IPS-NIHi7 (cell line): ENCODE results near the gene HHATL.
"Not testable (repeated sequence)": the region's sequence is repeated elsewhere in the genome, so short reads cannot be mapped to it uniquely, and the experiment has no call there.

ENCODE experiments used
- DNase-seq: peaks from one replicate; pipeline ENCODE4 v3.0.0; 2012; ENCODE audit warnings: mixed read lengths; ENCODE audit errors: extremely low spot score

Gene HHATL

DNA sequence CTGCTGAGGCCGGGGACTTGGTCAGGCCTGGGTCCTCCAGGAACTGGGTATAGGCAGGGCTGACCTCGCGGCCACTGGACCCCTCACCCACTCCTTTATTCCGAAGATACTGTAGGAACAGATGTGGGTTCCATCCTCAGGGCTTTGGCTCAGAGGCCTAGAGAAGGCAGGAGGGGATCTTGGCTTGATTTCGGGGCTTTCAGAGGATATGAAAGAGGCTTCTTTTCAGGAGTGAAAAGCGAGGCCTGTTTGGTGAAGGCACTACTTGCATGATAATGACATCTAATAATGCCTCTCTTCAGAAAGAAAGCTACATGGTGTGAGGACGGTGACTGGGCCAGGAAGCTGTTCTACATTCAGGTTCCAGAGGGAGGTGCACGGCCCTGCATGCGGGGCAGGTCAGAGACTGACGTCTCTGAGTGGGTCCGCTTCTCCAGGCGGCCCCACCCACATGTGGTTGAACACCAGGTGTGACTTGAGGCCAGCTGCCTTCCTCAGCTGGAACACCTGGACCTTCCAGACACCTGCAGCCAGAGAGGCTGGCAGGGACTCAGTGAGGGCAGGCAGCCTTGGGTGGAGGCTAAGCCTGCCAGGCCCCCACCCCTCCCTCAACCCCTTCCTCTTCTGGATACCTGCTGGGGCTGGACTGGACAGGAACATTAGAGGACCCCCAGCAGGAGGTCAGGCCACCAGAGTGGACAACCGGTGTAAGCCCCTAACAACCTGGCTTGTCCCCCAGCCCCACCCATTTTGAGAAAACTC lies 31.1 kb upstream of the HHATL start:
- no peak for DNase-seq

DNA sequence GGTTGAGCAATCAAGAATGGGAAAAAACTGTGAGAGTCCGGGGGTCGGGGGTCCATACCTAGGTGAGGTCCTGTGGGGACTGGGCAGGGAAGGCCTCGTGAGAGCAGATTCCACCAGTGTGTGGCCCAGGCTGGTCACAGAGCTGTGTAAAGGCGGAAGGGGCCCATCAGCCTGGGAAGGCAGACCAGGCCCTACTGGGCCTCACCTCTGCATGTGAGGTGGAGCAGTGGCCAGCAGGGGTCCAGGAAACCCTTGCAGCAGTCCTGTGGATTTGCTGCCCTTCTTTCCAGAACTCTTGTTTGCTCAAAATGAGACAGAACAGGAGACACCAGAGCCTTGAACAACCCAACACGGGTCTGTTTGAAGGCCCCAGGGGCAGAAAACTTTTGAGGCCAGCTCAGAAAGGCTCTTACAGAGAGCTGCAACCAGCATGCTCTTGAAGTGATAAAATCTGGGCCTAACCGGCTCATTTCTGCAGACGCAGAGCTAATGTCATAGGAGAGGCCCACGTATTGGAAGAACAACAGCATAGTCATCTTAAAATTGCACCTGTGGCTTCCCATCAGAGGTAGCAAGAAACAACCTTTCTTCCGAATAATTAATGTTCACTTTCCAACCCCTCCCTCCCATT lies 30.3 kb upstream of the HHATL start:
- peak; percentile 55 for DNase-seq

DNA sequence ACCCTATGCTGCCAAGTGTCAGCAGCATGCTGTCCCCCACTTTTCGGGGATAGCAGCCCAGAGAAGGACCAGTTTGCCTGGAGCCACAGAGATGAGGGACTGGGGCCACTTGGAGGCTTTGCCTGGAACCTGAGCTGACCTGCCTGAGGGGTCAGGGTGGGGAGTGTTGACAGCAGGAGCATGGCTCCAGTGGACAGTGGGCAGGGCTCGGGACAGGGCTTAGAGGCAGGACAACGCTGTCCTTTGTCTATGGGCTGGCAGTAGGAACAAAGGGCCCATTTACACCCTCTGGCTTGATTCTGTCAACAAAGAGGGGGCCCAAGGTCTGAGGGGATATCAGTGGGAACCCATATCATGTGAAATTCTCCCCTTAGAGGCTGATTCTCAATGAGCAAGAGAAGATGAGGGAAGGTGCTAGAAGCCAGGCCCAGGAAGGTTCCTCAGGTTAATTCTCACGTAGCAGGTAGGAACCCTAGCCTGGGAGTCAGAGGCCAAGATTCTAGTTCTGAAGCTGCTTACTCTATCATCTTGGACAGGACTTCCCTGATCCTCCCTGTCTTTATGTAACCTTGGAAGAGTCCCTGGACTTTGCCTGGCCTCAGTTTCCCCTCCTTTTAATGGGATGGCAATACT lies 29.7 kb upstream of the HHATL start:
- no peak for DNase-seq

DNA sequence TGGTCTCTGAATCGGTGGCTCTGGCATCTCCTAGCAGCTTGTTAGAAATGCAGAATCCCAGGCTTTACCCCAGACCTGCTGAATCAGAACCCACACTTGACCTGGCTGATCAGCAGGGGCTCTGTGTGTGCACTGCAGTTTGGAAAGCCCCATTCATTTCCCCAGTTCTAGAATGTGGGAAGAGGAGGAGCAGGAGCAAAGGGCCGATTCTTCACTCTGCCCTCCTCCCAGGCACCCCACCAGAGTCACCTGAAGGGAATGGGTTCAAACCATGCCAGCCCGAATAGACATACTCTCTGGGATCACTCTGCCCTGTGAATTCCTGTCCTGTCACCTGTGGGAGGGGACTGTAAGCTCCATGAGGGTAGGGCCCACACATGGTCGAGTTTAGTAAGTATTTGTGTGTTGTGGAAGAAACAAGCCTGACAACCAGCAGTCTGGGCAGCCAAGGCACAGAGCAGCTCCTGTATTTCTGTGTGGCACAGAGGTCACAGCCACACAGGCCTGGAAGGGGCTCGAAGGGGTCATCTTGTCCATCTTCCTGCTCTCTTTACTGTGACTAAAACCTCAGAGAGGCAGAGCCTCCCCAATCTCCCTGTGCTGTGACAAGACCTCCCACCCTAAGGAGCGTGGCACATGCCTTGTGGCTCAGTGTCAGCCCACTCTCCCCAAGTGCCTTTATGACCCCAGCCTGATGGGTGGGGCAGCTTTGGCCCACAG lies 29.0 kb upstream of the HHATL start:
- no peak for DNase-seq

DNA sequence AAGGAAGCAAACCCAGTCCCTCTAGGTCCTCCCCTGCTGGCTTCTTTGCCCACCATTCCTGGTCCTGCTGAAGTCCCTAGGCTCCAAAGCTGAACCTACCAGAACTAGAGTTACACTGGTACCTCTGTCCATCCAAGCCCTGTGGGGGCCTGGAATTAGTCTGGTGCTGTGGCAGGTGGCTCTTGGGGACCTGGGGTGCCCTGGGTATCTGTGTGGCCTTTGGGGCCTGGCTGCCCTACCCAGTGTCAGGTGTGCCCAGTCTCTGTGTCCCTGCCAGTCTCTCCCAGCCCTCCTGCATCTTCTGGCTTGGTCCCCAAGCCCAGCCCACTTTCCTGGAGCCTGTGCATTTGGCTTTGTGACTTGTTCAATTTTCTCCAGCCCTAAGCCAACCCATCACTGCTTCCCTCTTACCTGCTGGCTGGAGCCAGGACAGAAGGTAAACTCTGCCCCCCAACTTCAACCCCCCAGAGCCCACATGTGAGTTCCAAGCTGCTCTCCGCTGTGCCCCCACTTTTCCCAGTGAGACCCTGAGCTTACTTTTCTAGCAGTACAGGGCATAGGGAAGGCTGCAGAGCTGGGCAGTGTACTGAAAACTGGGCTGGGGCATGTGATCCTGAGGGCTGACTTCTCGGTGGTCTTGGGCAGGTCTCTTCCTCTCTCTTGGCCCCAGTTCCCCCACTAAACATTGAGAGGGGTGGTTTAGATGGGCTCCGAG lies 28.3 kb upstream of the HHATL start:
- DNase-seq = no peak

DNA sequence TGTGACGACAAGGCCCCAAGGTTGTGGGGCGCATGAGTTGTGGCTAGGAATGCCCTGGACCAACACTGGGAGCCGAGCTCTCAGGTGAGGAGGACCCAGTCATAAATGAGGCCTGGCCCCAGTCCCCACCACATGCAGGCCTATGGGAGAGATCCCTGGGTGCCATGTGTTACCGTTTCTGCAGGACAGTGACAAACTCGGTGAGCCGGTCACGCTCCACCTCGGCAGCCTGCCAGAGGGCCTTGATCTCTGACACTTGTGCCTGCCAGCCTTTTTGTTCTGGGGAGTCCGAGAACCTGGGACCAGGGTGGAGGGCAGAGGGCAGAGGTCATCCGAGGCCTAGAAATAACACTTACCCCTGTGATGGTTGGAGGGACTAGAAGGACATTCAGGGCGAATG lies 27.7 kb upstream of the HHATL start:
- DNase-seq = no peak

DNA sequence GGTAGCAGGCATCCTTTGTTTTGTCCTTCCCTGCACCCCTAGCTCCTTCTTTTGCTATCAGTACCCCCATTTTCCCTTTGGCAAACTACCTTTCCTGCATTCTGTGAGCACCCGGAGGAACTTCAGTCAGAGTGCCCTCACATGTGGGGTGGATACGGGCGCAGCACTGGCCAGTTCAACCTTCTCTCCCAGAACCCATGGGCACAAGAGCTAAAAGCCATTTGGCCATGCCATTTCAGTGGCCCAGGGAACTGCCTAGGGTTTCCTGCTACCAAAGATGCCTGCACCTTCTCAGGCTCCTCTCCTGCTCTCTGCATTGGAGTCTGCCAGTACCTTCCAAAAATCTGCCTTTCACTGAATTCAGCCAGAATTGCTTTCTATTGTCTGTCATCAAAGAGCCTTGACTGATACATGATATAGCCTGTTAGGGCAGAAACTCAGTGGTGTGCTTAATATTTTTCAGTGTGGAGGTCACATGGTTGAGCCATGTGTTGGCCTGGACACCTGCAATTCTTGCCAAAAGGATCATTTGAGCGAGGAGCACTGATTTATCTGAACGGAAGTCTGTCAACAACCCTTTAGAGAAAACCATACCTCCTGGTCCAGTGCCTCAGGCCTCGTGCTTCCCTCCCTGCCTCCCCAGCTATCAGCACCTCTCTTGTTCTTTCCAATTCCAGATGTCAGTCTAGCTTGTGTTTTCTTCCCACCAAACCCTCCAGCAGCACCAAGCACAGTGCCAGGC lies 27.0 kb upstream of the HHATL start:
- DNase-seq = no peak

DNA sequence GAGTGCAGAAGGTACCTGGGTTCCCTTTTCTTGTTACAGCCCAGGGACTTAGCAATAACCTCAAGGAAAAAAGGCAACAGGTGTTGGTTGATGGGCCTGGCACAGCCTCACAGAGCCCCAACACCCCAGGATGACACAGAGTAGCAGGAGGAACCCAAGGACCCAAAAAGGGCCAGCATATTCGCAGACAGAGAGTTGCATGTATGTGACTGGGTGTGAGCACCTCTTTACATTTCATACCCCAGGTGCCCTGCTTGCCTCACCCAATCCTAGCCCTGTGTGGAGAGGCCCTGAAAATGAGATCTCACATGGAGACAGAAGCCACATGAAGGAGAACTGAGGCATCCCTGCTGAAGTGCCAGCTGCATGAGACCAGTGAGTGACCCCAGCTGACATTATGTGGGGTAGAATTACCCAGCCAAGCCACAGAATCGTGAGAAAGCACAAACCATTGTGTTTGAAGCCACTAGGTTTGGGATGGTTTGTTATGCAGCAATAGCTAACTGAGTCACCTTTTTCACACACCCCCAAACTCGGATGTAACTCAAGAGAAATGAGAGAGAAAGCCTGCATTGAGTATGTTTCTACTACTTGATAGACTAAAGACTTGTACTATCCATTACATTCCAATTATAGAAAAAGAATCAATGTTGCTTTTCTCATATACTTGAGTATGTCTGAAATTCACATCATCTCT lies 26.2 kb upstream of the HHATL start:
- no peak for DNase-seq

DNA sequence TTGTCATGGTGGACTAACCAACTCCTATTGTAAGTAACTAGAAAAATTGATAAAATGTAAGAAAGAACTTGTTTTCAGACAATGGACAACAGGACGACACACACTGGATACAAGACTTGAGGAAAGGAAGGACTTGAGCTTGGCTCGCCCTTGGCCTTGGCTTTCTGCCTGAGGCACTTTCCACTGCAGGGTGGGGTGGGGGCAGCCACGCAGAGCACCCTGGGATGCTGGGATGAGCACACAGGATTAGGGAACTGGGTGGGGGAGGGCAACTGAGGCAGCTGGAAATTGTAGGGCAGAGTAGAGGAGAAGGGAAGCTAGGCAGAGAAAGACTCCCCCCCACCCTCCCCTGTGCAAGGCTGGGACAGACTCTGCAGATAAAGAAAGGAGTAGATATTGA lies 25.5 kb upstream of the HHATL start:
- DNase-seq = no peak

DNA sequence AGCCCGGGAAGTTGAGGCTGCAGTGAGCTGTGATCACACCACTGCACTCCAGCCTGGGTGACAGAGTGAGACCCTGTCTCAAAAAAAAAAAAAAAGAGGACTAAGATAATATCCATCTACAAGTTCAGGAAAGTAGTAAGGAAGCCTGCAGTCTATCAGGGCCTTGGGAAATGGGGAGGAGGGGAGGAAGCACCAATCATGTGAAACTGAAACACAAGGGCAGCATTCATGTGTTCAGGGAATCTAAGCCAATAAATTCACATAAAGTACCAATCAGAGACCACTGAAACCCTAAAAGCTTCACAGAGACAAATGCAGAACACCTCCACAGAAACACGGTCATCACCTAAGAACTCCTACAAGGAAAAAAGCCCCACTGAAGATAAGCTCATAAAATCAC lies 22.9 kb upstream of the HHATL start:
- DNase-seq = no peak

DNA sequence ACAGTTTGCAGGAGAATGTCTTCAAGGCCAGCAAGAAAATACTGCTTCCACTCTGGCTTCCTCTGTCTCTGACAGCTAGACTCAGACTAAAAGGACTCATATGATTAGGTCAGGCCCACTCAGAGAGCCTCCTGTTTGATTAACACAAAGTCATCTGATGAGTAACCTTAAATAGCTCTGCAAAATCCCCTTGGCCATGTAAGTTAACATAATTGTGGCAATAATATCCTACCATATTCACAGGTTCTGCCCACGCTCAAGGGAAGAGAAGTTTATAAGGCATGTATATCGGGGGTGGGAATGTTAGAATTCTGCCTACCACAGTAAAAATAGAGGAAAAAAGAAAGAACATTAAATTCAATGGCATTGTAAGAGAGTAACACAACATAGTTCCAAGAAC lies 20.6 kb upstream of the HHATL start:
- DNase-seq = no peak

DNA sequence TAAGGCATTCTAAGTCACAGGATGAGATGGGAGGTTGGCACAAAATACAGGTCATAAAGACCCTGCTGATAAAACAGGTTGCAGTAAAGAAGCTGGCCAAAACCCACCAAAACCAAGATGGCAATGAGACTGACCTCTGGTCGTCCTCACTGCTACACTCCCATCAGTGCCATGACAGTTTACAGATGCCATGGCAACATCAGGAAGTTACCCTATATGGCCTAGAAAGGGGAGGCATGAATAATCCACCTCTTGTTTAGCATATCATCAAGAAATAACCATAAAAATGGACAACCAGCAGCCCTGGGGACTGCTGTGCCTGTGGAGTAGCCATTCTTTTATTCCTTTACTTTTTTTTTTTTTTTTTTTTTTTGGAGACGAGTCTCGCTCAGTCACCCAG lies 19.8 kb upstream of the HHATL start:
- DNase-seq = not testable (repeated sequence)

DNA sequence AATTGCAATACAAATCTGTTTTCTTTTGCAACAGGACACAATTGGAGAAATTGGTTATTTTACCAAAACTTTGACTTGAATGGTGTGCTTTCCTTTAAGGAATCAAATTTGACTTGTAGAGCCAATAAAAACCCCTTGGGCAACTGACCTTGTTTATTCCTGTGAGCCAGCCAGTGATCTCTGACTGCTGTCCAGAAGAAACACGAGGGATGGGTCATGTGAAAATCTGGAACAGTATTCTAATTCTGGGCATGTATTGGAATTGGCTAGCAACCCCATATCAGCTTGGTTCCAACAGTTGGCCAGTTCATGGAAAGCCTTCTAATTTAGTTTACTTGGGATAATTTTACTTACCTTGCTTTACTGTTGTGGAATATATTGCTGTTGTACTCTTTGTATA lies 19.1 kb upstream of the HHATL start:
- DNase-seq = no peak

DNA sequence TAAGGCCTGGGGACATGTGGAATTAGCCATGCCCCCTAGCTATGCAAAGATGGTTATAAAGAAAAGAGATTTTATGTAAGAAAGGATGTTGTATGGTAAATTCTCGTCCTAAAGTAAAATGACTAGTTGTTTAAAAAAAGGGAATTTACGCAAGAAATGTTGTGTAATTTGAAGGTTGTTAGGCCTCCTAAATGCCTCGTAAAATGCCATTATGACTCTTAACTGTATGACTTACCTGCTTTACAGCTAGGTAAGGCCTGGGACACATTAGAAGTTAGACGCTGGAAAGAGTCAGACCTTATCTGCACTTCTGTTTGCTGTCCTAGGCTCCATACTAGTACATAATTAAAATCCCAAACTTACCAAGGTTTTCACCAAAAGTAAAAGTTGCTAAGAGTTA lies 17.5 kb upstream of the HHATL start:
- no peak for DNase-seq

DNA sequence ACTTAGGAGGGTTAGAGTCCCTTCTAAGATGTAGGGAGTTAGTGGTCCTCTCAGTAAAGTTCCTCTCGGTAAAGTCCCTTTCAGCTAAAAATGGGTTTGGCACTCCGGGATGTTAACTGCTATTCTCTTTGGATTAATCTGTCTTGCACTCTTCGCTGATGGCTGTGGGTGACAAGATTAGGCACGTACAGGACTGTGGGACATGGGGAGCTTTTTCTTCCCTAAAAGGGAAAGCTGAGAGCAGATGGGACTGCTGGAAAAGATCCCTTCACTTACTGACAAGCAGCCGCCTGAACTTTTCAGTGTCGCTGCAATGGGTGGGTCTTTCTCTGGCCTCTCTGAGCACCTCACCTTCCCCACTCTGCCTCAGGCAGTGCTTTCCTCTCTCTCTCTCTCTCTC lies 16.4 kb upstream of the HHATL start:
- no peak for DNase-seq

DNA sequence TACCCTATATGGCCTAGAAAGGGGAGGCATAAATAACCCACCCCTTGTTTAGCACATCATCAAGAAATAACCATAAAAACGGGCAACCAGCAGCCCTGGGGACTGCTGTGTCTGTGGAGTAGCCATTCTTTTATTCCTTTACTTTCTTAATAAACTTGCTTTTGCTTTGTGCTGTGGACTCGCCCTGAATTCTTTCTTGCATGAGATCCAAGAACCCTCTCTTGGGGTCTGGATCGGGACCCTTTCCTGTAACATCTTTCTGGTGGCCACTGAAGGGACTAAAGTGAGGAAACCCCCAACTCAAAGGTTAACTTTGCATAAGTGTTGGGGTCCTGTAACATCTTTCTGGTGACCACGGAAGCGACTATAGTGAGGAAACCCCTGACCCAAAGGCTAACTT lies 15.7 kb upstream of the HHATL start:
- no peak for DNase-seq

DNA sequence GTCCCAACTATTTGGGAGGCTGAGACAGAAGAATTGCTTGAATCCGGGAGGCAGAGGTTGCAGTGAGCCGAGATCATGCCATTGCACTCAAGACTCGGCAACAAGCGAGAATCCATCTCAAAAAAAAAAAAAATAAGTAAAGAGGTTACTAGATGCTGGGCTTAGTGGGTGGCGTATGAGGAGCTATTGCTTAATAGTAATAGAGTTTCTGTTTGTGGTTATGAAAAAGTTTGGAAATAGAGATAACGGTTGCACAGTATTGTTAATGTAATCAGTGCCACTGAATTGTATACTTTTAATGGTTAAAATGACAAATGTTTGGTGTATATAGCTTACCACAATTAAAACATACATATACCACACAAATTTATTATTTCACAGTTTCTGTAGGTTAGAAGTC lies 14.7 kb upstream of the HHATL start:
- no peak for DNase-seq

DNA sequence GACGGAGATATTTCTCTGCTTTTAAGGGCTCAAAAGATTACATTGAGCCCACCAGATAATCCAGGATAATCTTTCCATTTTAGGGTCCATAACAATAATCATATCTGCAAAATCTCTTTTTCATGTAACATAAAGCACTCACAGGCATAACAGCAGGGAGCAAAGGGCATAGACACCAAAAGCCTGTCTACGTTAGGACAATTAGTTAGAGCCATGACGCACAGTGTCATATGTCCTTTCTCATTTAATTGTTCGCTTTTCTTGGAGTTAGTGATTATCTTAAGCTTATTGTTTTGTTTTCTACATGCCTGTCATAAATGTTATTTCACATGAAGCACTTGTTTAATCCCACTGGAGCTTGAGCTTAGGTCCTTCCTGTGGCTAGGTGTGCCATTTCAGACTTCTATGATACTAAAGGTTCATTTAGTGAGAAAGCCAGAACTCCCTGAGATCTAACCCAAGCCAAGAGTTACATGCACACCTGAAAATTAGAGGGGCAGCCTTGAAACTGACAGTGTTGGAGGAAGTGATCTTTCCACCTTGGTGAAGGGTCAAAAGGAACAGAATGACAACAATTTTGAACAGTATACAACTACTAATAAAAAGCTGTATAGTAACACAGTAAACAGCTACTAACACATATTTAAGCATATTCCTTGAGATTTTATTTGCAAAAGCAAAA lies 11.7 kb upstream of the HHATL start:
- DNase-seq = no peak

DNA sequence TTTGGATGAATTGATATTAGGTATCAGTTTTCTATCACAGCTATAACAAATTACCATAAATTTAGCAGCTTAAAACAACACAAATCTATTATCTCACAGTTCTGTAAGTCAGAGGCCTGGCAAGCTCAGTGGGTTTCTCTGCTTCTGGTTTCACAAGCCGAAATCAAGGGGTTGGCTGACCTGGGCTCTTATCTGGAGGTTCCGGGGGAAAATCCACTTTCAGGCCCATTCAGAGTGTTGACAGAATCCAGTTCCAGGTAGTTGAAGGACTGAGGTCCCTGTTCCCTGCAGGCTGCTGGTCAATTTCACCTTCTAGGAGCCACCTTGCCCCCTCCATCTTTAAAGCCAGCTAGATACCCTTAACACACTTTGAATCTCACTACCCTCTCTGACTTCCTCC lies 11.1 kb upstream of the HHATL start:
- DNase-seq = no peak
